SK-N-SH treated with all-trans-retinoic acid at 6 μM for 48 hours (cell line): ENCODE data around the gene ZNF578.

Source experiments
- ARNTL ChIP-seq: fragments of 450-650 bp; formaldehyde crosslinking; IDR thresholded peaks from 2 replicates; pipeline ENCODE4 v1.5.0; 2020; ENCODE audit warnings: low read depth, mild to moderate bottlenecking, moderate library complexity, borderline replicate concordance
- CSDC2 ChIP-seq: fragments of 250-450 bp; sonication (Bioruptor Pico); IDR thresholded peaks from 2 replicates; pipeline ENCODE4 v1.5.0; 2020; ENCODE audit warnings: mild to moderate bottlenecking, moderate library complexity
- OSR1 ChIP-seq: fragments of 250-450 bp; sonication (Bioruptor Pico); IDR thresholded peaks from 2 replicates; pipeline ENCODE4 v1.8.0; 2022; ENCODE audit warnings: moderate library complexity, mild to moderate bottlenecking, inconsistent platforms
- PATZ1 ChIP-seq: fragments of 250-450 bp; sonication (Bioruptor Pico); IDR thresholded peaks from 2 replicates; pipeline ENCODE4 v1.8.0; 2020; ENCODE audit warnings: mild to moderate bottlenecking, moderate library complexity, borderline replicate concordance
- PPARA ChIP-seq: fragments of 250-450 bp; sonication (Bioruptor Pico); IDR thresholded peaks from 2 replicates; pipeline ENCODE4 v1.5.0; 2020; ENCODE audit warnings: mild to moderate bottlenecking, borderline replicate concordance
- SNAI2 ChIP-seq: fragments of 250-450 bp; sonication (Bioruptor Pico); IDR thresholded peaks from 2 replicates; pipeline ENCODE4 v1.5.0; 2020; ENCODE audit warnings: mild to moderate bottlenecking, moderate library complexity
- TCF4 ChIP-seq: fragments of 250-450 bp; sonication (Bioruptor Pico); IDR thresholded peaks from 2 replicates; pipeline ENCODE4 v1.8.0; 2021; ENCODE audit warnings: mild to moderate bottlenecking, moderate library complexity, borderline replicate concordance
- TOX ChIP-seq: fragments of 250-450 bp; sonication (Bioruptor Pico); IDR thresholded peaks from 2 replicates; pipeline ENCODE4 v1.8.0; 2021; ENCODE audit warnings: mild to moderate bottlenecking, moderate library complexity, borderline replicate concordance
- TSHZ2 ChIP-seq: fragments of 250-450 bp; sonication (Bioruptor Pico); IDR thresholded peaks from 2 replicates; pipeline ENCODE4 v1.5.0; 2020; ENCODE audit warnings: mild to moderate bottlenecking, moderate library complexity
- ZFP3 ChIP-seq: fragments of 250-450 bp; sonication (Bioruptor Pico); IDR thresholded peaks from 2 replicates; pipeline ENCODE4 v1.5.0; 2020; ENCODE audit warnings: mild to moderate bottlenecking, moderate library complexity
- ZFP30 ChIP-seq: fragments of 450-650 bp; formaldehyde crosslinking; IDR thresholded peaks from 2 replicates; pipeline ENCODE4 v1.5.0; 2022; ENCODE audit warnings: mild to moderate bottlenecking, moderate library complexity
- ZNF70 ChIP-seq: fragments of 450-650 bp; formaldehyde crosslinking; IDR thresholded peaks from 2 replicates; pipeline ENCODE4 v1.5.0; 2020; ENCODE audit warnings: mild to moderate bottlenecking, moderate library complexity
- ZNF8 ChIP-seq: fragments of 450-650 bp; formaldehyde crosslinking; IDR thresholded peaks from 2 replicates; pipeline ENCODE4 v1.5.0; 2020; ENCODE audit warnings: mild to moderate bottlenecking, moderate library complexity

- no peak for TF ChIP-seq ZNF70 (CRISPR knock-in tag)
- TF ChIP-seq ARNTL (CRISPR knock-in tag), result no peak
- TF ChIP-seq OSR1, result no peak
- TF ChIP-seq CSDC2 (CRISPR knock-in tag), result no peak
- TF ChIP-seq TCF4 (CRISPR knock-in tag), result no peak
- TF ChIP-seq ZFP3 (CRISPR knock-in tag), result no peak
- no peak for TF ChIP-seq PPARA (CRISPR knock-in tag)
- TF ChIP-seq TOX (CRISPR knock-in tag), result no peak
- no peak for TF ChIP-seq ZFP30 (CRISPR knock-in tag)
- no peak for TF ChIP-seq SNAI2 (CRISPR knock-in tag)
- no peak for TF ChIP-seq ZNF8 (CRISPR knock-in tag)
- no peak for TF ChIP-seq PATZ1 (CRISPR knock-in tag)
- TF ChIP-seq TSHZ2, result no peak
Measured at GRCh38 chr19:52415711-52416110, 37.6 kb upstream of the ZNF578 start.
